Putamen (tissue), 1 donor: ENCODE measurements around the gene CLDN14.

ENCODE experiments used
- DNase-seq: peaks from one replicate; pipeline ENCODE4 v3.0.0-alpha.2; 2016; ENCODE audit warnings: low spot score

The CLDN14 gene

GRCh38 chr21:36470294-36470693, 9.6 kb downstream of the CLDN14 start:
- DNase-seq: no peak

- no peak for DNase-seq
These were observed 13.8 kb downstream of the CLDN14 start for GRCh38 chr21:36466061-36466511.

DNA sequence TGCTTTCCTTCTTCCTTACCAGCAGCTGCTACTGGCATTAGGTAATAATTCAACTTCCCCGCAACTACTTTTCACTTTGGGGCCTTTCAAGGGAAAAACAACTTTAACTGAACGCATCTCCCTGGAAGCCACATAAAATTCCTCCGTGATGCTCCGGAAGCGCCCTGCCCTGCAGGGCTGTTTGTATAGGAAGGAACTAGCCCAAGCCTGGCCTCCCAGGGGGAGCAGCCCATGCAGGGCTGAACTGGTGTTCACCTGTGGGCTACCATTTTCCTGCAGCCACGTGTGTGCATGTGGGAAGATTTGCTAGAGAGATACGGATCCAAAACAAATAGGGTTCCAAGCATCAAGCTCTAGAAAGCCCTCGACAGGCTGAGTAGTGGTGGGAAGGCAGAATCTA, 14.4 kb downstream of the CLDN14 start:
- no peak for DNase-seq

- DNase-seq: no peak
These were observed 15.3 kb downstream of the CLDN14 start for GRCh38 chr21:36464590-36464989.

- no peak for DNase-seq
These were observed 15.9 kb downstream of the CLDN14 start for GRCh38 chr21:36463991-36464390.

DNA sequence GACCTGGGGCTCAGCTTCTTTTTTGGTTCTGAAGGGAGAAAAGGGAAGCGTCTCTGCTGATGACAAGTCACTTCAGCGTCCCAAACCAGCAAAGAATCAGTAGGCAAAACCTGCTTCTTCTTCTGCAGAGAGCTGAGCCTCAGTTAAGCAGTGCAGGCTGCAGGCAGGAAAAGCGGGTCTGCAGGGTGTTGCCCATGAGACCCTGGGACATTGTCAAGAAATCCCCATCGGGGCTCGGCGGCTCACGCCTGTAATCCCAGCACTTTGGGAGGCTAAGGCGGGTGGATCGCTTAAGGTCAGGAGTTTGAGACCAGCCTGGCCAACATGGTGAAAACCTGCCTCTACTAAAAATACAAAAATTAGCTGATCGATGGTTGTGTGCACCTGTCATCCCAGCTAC, 16.7 kb downstream of the CLDN14 start:
- DNase-seq: no peak

DNA sequence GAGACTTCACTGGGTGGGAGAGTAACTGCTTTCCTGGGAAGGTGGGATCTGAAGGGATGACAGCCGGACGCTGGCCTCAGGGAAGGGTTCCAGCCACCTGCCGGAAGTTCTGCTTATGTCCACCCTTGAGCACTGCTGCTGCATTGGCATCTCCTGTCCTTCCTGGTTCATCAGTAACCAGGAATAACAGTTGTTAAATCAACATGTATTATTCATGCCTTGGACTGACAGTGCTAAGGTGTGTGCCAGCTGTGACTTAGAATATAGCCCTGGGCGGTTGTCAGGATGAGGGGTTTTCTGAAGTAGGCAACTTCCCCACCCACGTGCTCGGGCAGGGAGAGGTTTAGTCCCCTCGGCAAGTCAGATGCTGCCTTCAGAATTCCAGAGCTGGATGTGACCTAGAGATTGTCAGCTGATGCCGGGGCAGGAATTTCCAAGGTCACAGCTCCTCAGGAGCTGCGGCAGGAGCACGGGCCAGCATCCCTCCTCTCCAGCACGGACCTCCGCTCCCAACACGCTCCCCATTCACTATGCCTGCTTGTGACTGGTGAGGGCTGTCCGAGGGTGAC, 17.9 kb downstream of the CLDN14 start:
- DNase-seq: no peak

- no peak for DNase-seq
These were observed 18.5 kb downstream of the CLDN14 start for GRCh38 chr21:36461277-36461917.

- DNase-seq: no peak
These were observed 19.1 kb downstream of the CLDN14 start for GRCh38 chr21:36460866-36461265.

DNA sequence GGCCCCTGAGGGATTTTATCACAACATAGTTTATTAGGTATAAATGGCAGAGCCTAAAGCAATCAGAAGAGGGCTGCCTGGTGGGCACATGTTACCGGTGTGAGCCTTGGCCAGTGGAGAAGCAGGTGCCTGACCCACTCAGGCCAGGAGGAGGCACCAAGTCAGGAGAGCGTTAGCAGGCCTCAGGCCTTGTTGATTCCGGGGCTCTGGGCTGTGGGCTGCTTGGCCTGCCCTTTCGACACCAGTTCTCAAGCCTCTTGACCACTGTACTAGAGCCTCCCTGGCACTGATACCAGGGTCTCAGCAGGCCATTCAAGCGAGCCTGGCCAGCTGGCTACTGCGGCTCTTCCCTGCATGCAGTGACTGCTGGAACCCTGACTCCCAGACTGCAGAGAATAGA, 20.8 kb downstream of the CLDN14 start:
- no peak for DNase-seq

GRCh38 chr21:36456729-36457414, 23.1 kb downstream of the CLDN14 start:
- no peak for DNase-seq

- no peak for DNase-seq
These were observed 25.2 kb downstream of the CLDN14 start for GRCh38 chr21:36454706-36455105.

DNA sequence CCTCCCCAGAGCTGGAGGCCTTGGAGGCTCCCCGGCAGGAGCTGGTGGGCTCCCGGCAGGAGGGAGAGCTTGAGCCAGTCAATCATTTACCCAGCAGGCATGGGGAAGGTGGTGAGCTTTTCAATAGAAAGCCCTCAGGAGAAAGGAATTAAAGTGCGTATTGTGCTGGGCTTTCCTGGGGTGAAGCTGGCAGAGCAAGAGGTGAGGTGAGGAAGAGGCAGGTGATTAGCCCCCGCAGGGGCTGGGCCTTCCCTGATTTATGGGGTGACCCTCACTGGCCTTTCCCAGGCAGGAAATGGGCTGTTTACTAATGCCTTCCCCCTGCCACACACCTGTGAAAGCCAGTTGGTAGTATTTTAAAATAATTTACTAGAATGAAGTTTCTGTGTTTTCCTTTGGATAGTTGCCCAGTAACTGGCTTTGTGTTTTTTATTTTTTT, 25.8 kb downstream of the CLDN14 start:
- no peak for DNase-seq

DNA sequence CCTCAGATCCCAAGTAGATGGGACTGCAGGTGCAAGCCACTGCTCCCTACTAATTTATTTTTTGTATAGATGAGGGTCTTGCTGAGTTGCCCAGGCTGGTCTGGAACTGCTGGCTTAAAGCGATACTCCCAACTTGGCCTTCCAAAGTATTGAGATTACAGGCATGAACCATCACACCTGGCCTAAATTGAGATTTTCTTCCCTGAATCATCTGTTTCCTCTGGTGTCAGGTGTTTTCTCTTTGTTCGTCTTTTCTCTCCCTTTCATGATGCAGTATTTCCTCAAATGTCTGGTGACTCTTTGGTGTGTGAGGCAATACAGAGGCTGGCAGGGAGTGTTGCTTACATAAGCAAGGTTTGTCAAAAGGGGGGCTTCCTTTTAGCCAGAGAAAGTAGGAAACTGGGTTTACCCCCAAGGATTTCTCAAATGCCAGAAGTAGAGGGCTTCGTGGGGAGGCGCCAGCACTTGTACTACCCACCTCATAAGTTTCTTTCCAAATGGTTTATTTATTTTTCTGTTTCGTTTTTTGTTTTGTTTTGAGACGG, 27.6 kb downstream of the CLDN14 start:
- no peak for DNase-seq

- DNase-seq: no peak
These were observed 28.4 kb downstream of the CLDN14 start for GRCh38 chr21:36451506-36451905.

- peak; percentile 14 for DNase-seq
These were observed 29.4 kb downstream of the CLDN14 start for GRCh38 chr21:36450511-36450910.

- DNase-seq: no peak
These were observed 33.6 kb downstream of the CLDN14 start for GRCh38 chr21:36446301-36446700.

DNA sequence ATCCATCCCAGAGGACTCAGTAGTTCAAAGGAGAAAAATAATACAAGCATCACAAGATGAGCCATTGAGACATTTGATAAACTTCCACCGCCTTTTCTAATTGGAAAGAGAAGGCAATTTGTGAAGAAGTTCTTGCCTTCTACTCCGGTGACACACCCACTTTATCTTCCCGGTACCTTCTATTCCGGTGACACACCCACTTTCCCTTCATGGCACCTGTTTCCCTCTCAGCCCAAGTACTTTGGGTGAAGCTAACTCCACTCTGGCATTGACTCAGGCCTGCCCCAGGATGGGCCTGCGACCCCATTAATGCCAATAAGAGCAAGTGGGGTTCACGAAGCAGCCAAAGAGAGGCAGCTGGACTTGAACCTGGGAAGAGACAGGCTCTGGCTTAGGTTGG, 38.2 kb downstream of the CLDN14 start:
- no peak for DNase-seq

- no peak for DNase-seq
These were observed 42.2 kb downstream of the CLDN14 start for GRCh38 chr21:36437745-36438128.

DNA sequence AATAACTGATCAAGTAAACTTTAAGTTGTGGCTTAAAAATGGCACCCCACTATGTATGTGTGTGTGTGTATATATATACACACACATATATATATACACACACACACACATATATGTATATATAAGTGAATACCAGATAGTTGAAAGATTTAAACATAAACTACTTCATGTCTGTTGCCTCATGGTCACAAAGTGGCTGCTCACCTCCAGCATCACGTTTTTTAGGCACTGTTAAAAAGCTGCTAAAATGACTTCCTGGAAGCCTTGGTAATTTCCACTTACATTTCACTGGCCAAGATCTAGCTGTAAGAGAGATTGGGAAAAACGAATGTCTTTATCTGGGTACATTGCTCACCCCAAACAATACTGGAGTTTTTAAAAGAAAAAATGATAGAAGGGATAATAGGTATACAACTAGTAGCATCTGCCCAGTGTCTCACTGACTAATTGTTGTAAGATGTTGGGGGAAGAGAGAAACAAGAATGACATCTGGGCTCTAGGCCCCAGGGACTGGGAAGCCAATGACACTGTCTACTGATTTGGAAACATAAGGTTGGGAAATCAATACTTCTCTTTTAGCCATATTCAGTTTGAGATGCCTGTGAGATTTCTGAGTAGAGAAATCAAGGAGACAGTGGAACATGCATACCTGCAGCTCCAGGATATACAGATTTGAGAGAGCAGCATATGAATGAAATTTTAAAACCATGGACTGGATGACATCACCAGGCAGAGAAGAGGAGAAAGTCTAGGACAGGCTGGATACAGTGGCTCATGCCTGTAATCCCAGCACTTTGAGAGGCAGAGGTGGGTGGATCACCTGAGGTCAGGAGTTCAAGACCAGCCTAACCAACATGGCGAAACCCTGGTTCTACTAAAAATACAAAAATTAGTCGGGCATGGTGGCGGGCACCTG, 42.8 kb downstream of the CLDN14 start:
- no peak for DNase-seq

DNA sequence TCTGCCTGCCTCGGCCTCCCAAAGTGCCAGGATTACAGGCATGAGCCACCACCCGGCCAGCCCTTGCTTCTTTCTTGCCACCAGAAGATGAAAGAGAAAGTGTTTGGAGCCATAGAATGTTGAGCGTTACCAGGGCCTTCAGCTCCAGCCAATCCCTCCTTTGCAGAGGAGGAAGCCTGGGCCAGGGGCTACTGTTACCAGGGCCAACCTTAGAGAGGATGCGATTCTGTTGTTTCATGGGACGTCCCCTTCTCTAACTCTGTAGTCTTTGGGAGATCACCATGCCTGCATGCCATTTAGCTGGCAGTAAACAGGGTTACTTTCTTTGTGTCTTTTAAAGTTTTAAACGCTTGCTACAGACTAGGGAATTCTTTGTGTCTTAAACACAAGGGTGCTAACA, 45.8 kb downstream of the CLDN14 start:
- no peak for DNase-seq

- no peak for DNase-seq
These were observed 46.7 kb downstream of the CLDN14 start for GRCh38 chr21:36433059-36433709.
